Stimulated activated CD8-positive, alpha-beta memory T cell treated with anti-CD3 and anti-CD28 coated beads, Interleukin-15, amount 100 ng/mL, for 4 hours (primary cell): ENCODE results near the gene EOGT.

ENCODE experiments used
- DNase-seq, 2 donors: peaks; one replicate each; pipeline ENCODE4 v3.0.0-alpha.2; 2020; ENCODE audit warnings: low read depth in 2 of 2

The EOGT gene

DNA sequence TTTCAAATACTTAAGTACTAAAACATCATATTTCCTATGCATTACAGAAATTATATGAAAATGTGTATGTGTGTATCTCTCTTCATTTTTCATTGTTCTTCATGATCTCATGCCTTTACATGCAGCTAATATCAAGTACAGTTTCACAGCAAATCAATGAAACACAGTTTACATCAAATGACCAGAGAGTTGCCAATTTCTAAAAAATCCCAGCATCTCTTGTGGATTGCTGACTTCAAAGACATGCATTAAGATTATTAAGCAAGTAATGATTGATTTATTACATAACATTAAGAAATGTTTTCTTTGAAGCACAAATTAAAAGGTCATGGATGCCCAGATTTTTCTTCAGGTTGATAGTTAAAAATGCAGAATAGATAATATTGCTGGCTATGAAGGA lies 50.1 kb downstream of the EOGT start:
- no peak for DNase-seq

GRCh38 chr3:68958932-68959331 lies 54.6 kb downstream of the EOGT start:
- no peak for DNase-seq

DNA sequence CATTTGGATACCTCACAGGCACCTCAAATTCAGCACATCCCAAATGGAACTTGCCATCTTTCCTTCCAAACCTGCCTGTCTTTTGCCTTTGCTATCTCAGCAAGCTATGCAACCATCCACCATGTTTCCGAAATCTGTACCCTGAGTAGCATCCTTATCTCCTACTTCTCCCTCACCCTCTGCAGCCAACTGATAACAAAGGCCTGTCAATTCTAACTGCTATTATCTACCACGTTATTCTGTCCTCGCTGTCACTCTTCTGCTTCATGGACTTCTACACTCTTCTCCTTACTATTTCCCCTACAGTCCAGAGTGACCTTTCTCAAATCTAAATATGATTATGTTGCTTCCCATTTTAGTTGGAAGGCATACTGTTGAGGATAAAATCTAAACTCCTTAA lies 55.6 kb downstream of the EOGT start:
- no peak for DNase-seq

GRCh38 chr3:68953816-68954444 lies 59.6 kb downstream of the EOGT start:
- no peak for DNase-seq

- DNase-seq: no peak
Measured at GRCh38 chr3:68945225-68945624, 68.3 kb downstream of the EOGT start.

DNA sequence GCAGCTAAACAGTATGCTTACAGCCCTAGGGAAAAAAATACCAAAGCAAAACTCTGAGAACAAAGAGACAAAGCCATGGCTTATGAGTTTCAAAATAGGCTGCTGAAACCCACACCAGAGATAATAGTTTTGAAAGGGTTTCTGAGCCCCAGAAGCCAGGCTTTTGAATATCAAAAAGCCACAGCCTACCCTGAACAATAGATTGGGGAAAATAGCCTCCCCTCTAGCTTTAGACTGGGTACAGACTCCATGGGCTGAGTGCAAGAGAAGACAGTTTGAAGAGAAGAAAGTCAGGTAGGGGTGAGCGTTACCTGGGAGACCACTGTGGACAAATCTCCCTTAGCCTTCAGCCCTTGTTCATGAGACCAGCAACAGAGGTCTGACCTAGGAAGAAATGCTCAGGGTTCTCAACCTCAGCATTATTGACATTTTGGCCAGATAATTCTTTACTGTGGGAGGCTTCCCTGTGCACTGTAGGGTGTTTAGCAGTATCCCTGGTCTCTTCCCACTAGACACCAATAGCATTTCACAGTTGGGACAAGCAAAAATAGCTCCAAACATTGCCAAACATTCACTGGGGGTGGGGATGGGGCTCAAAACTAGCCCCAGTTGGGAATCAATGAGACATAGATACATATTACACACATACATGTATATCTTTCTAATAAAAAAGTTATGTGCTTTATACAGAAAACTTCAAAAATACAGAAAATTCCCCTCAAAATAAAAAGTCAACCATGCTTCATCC lies 69.6 kb downstream of the EOGT start:
- no peak for DNase-seq

GRCh38 chr3:68941055-68941454 lies 72.4 kb downstream of the EOGT start:
- DNase-seq: no peak

GRCh38 chr3:68936856-68937255 lies 76.6 kb downstream of the EOGT start:
- no peak for DNase-seq

GRCh38 chr3:68935778-68936177 lies 77.7 kb downstream of the EOGT start:
- DNase-seq: no peak

GRCh38 chr3:68931406-68932149 lies 81.9 kb downstream of the EOGT start:
- no peak for DNase-seq
